ENCODE results near the gene BLM.

Gene BLM

DNA sequence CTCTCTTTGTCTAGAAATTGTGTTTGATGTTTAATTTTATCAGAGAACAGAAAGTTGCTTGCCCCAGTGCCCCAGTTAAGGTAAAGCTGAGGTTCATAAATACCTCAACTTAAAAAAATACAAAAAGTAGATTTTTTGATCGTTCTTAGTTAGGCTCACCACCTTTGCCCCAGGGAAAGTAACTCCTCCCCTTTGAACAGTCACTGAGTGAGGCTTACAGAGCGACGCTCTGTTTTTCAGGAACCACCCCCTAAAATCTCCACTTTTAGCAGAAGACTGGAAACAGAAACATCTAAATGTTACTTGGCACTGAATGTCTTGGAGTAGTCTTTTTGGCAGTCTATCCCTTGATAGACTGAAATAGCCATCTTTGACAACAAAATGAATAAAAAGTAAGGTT lies 24.9 kb downstream of the BLM start:
- no peak for DNase-seq

DNA sequence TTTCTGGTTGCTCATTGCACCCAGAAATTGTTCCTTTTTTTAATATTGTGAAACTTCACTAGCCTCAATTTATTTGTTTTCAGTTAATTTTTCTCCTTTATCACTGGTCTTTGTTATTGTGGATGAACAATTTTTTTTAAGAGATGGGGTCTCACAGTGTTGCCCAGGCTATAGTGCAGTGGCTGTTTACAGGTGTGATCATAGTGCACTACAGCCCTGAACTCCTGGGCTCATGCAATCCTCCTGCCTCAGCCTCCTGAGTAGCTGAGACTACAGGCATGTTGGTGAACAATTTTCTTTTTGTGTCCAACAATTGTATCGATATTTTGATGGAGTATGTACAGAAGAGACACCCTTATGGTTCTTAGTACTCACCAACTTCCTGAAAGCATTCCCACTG lies 26.3 kb downstream of the BLM start:
- no peak for DNase-seq

GRCh38 chr15:90744759-90745402 lies 27.7 kb downstream of the BLM start:
- no peak for DNase-seq

DNA sequence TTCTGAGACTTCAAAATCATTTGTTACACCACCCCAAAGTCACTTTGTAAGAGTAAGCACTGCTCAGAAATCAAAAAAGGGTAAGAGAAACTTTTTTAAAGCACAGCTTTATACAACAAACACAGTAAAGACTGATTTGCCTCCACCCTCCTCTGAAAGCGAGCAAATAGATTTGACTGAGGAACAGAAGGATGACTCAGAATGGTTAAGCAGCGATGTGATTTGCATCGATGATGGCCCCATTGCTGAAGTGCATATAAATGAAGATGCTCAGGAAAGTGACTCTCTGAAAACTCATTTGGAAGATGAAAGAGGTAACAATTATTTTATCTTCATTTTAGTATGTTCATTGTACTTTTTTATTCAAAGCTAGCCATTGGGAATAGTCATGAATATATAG lies 32.6 kb downstream of the BLM start:
- no peak for DNase-seq

DNA sequence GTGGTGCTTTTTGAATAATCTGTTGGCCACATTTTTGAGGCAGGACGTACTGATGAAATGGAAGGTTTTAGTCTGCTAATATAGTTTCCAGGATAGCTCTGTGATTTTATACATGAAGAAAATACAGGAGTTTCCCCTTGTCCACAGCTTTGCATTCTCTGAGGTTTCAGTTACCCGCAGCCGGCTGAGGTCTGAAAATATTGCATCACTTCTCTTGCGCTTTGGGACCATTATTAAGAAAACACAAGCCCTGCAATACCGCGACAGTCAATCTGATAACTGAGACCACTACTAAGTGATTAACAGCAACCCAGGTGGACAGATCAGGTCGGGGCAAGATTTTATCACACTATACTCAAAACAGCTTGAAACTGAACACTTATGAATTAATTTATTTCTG lies 33.0 kb downstream of the BLM start:
- peak; percentile 27 for DNase-seq

DNA sequence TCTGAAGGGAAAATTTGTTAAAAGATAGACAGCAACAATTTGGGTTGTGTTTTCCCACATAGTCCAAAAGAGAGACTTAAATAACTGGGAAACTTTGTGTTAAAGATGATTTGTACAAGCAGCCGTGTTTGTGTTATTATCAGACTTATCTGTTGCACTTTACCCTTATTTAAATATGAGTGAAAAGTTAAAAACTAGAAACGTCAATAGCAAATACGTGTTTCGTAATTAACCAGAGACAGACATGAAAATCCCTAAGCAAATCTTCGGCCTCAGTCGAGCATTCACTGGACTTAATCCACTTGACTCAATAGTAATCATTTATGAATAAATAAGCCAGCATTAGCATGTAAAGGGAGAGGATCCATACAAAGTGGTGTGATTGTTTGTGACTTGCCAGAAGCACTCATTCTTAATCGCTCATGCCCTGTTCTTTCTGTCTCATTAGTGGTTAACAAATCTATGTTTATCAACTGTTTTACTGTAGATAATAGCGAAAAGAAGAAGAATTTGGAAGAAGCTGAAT lies 34.2 kb downstream of the BLM start:
- DNase-seq = no peak

GRCh38 chr15:90756916-90757315 lies 39.8 kb downstream of the BLM start:
- DNase-seq = no peak

- no peak for DNase-seq
These were observed 40.3 kb downstream of the BLM start for GRCh38 chr15:90757461-90757860.

DNA sequence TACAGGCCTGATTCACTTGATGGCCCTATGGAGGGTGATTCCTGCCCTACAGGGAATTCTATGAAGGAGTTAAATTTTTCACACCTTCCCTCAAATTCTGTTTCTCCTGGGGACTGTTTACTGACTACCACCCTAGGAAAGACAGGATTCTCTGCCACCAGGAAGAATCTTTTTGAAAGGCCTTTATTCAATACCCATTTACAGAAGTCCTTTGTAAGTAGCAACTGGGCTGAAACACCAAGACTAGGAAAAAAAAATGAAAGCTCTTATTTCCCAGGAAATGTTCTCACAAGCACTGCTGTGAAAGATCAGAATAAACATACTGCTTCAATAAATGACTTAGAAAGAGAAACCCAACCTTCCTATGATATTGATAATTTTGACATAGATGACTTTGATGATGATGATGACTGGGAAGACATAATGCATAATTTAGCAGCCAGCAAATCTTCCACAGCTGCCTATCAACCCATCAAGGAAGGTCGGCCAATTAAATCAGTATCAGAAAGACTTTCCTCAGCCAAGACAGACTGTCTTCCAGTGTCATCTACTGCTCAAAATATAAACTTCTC lies 43.6 kb downstream of the BLM start:
- DNase-seq = no peak

GRCh38 chr15:90761629-90762028 lies 44.5 kb downstream of the BLM start:
- no peak for DNase-seq

DNA sequence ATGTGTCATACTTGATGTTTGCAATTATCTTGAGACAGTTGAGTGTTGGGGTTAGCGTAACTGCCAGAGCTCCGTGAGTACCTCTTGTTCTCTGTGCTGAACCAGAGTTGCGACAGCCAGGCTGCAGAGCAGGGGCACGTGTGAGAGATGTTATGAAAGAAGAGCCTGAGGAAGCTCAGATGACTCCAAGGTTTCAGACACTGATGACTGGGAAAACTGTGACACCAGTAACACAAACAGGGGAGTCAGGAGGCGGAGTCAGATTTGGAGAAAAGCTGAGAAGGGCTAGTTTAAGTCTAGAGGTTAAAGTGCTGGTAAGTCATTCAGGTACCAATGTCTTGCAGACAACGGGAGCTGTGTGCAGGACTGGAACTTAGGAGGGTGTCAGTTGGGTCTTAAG lies 45.0 kb downstream of the BLM start:
- DNase-seq = no peak

GRCh38 chr15:90763366-90764099 lies 46.4 kb downstream of the BLM start:
- no peak for DNase-seq

GRCh38 chr15:90765531-90765930 lies 48.4 kb downstream of the BLM start:
- no peak for DNase-seq

- no peak for DNase-seq
These were observed 48.8 kb downstream of the BLM start for GRCh38 chr15:90765966-90766365.

DNA sequence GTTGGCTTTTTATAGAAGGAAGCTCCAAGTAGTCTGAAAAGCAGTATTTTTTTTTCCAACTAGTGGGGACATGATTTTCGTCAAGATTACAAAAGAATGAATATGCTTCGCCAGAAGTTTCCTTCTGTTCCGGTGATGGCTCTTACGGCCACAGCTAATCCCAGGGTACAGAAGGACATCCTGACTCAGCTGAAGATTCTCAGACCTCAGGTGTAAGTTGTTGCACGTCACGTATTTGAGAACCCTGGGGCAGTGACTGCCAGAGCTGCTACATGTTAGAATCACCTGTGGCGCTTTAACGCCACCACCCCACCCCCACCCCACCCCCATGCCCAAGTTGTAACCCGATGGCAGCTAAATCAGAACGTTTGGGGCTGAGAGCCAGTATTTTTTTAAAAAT lies 52.2 kb downstream of the BLM start:
- no peak for DNase-seq

- DNase-seq = no peak
These were observed 56.3 kb downstream of the BLM start for GRCh38 chr15:90773485-90773884.

GRCh38 chr15:90774731-90775514 lies 57.8 kb downstream of the BLM start:
- no peak for DNase-seq

- DNase-seq = no peak
These were observed 63.8 kb downstream of the BLM start for GRCh38 chr15:90780916-90781315.

- no peak for DNase-seq
These were observed 65.3 kb downstream of the BLM start for GRCh38 chr15:90782442-90782841.

GRCh38 chr15:90787881-90788280 lies 70.7 kb downstream of the BLM start:
- no peak for DNase-seq

DNA sequence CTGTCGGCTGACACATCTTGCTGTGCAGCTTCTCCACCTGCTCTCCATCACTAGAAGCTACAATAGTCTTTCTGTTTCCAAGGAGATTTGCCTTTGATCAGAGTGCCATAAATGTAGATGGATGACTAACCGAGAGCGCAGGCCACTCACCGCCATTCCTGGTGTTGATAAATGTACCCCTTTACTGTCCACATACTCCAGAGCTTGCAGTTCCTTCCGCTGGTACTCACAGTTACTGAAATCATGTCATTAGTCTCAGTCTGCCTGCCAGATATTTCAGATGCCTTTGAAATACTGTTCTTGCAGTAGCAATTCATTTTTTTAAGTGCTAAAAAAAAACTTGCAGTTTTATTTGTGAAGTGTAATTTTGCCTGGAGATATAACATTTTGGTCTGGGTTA lies 72.3 kb downstream of the BLM start:
- DNase-seq = no peak

DNA sequence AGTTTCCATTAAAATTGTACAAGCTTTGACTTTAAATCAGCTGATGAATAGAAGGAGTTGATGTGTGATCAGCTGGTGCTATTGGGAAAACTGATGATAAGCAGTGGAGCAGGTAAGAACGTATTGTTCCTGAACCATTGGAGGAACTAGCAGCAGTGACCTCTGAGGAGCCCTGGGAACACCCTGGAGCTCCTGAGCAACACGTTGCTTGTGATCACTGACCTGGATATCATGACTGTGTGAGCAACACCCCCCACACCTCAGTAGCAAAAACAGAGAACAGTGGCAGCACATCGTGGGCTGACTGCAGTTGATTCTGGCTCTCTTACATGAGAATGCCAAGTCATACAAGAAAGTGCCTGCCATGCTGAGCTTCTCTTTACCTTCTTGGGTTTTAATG lies 72.9 kb downstream of the BLM start:
- DNase-seq = no peak

- no peak for DNase-seq
These were observed 73.4 kb downstream of the BLM start for GRCh38 chr15:90790561-90790960.

- no peak for DNase-seq
These were observed 77.4 kb downstream of the BLM start for GRCh38 chr15:90794538-90794937.
